ENCODE results near the gene ALDH3B1.

ALDH3B1 gene

DNA sequence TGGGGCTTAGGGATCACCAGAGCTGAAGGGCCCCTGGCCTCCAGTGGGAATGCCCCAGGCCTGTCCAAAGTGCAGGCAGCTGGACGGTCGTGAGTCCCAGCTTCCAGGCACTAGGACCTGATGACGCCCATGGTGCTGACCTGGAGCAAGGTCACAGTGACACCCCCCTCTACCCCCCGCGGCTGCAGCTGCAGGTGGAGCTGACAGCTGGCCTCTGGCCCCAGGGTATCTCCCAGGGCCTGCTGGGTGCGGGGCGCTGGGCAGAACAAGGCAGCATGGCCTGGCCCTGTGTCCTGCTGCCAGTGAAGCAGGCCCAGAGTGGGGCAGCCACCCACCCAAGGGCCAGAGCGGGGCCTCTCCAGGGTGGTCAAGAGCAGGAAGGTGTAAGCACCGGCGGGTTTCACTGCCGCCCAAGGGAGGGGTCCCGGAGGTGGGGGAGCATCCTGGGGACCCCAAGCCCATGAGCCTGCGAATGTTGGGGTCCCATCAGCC lies 28.1 kb downstream of the ALDH3B1 start:
- DNase-seq (ENCODE audit: low read depth, low spot score) = no peak
- peaks cover 11% of the 10 kb centered on the region; the same call in 1 of the 2 replicates for H3K36me3 ChIP-seq (ENCODE audit: insufficient read depth, low read length)
- no peak overlapping the region for H3K9ac ChIP-seq (ENCODE audit: insufficient read length)
- TF ChIP-seq EZH2 (IDR thresholded peaks at IDR 0.05) (no peak), POLR2AphosphoS5 (IDR thresholded peaks at IDR 0.05; ENCODE audit: borderline replicate concordance, low read depth, low read length) (no peak)
- no peaks in the 10 kb centered on the region for H3K9me3 ChIP-seq (ENCODE audit: low read depth, low read length)
- peak overlapping the region; percentile 36 for H3K27ac ChIP-seq
- H3K4me3 ChIP-seq = no peak overlapping the region

DNA sequence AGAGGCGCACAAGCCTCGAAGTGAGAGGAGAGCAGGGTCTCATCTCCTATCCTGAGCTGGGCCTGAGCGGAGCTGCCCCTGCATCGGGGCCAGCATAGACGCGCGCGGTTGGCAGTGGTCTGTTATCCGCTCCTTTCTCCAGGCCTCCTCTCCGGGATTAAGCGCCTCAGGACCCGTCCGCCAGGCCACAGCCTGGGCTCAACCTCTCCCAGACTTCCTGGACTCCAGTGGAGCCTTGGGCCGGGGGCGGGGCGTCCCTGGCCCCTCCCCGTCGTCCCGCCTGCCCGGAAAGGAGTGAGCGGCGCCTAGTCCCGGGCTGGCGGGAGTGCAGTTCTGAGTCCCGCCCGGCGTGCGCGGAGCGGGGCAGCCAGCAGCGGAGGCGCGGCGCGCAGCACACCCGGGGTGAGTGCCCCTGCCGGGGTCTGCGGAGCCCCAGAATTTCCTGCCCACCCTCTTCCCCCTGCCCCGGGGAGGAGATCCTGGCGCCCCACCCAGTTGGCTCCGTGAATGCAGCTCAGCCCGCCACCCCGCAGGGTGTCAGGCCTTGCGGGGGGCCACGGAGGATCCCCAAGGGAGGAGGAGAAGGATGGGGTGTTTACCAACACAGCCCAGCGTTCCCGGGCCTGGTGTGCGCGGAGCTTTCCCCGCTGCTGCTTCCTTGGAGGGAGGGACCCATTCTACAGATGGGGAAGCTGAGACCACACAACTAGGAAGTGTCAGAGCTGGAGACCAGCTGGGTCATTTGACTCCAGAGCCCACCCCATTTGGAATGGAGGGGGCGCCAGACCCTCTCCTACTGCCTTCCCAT lies 28.8 kb downstream of the ALDH3B1 start, which contains the start of gene TCIRG1:
TSS of gene TCIRG1 (plus strand) at position 308 of the 808 bp plus-strand sequence. CDS start 2,247 bp downstream, outside the sequence.
- H3K9me3 ChIP-seq (ENCODE audit: low read depth, low read length) = no peaks in the 10 kb centered on the region
- H3K27ac ChIP-seq = peak within 1 kb of the TSS; percentile 36

DNA sequence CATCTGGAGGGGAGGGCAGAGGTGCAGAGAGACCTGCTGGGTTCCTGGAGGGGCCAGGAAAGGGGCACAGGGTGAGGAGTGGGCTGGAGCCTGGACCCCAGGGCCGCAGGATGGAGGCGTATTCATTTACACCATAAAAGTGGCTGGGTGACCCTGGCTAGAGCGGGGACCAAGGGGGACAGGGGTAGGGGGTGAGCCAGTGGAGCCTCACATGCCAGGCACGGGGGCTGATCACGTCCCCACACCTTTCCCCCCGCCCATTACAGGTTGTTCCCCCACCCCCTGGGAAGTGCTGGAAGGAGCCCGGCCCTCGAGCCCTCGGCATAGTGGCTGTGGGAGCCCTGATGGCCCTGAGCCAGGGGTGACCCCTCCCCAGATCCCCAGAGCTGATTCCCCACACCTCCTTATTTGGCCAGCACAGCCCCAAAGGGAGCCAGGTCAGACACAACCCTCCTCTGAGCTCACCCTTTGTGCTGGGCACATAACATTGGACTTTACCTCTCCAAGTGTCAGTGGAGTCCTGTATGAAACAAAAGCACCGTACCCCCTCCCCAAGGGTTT lies 29.5 kb downstream of the ALDH3B1 start:
- no peaks in the 10 kb centered on the region for H3K9me3 ChIP-seq (ENCODE audit: low read depth, low read length)
- H3K36me3 ChIP-seq (ENCODE audit: insufficient read depth, low read length) = no peaks in the 10 kb centered on the region; the same call in 1 of the 2 replicates
- no peak overlapping the region for H3K9ac ChIP-seq (ENCODE audit: insufficient read length)
- no peak for DNase-seq (ENCODE audit: low read depth, low spot score)
- TF ChIP-seq EZH2 (IDR thresholded peaks at IDR 0.05) = no peak
- no peak for TF ChIP-seq FOXP2 (optimal IDR thresholded peaks at IDR 0.05; ENCODE audit: control extremely low read depth, extremely low read length, insufficient read depth)
- TF ChIP-seq POLR2AphosphoS5 (IDR thresholded peaks at IDR 0.05; ENCODE audit: borderline replicate concordance, low read depth, low read length) = no peak
- peak overlapping the region; percentile 62; the same call in 1 of the 2 replicates for H3K4me3 ChIP-seq
- H3K27ac ChIP-seq = no peak overlapping the region

More for the DNA sequence above, 28.8 kb downstream of the ALDH3B1 start, which contains the start of gene TCIRG1:
- peak within 1 kb of the TSS; percentile 45 for H3K9ac ChIP-seq (ENCODE audit: insufficient read length)
- H3K4me3 ChIP-seq = peak within 1 kb of the TSS; percentile 62
- TF ChIP-seq EZH2 (IDR thresholded peaks at IDR 0.05) (no peak), POLR2AphosphoS5 (IDR thresholded peaks at IDR 0.05; ENCODE audit: borderline replicate concordance, low read depth, low read length) (peak; percentile 27; the same call in 1 of the 2 replicates), FOXP2 (optimal IDR thresholded peaks at IDR 0.05; ENCODE audit: control extremely low read depth, extremely low read length, insufficient read depth) (peak; percentile 14)
- no peak for DNase-seq (ENCODE audit: low read depth, low spot score)
- H3K36me3 ChIP-seq (ENCODE audit: insufficient read depth, low read length) = peaks cover 5% of the 10 kb centered on the region; the same call in 1 of the 2 replicates

DNA sequence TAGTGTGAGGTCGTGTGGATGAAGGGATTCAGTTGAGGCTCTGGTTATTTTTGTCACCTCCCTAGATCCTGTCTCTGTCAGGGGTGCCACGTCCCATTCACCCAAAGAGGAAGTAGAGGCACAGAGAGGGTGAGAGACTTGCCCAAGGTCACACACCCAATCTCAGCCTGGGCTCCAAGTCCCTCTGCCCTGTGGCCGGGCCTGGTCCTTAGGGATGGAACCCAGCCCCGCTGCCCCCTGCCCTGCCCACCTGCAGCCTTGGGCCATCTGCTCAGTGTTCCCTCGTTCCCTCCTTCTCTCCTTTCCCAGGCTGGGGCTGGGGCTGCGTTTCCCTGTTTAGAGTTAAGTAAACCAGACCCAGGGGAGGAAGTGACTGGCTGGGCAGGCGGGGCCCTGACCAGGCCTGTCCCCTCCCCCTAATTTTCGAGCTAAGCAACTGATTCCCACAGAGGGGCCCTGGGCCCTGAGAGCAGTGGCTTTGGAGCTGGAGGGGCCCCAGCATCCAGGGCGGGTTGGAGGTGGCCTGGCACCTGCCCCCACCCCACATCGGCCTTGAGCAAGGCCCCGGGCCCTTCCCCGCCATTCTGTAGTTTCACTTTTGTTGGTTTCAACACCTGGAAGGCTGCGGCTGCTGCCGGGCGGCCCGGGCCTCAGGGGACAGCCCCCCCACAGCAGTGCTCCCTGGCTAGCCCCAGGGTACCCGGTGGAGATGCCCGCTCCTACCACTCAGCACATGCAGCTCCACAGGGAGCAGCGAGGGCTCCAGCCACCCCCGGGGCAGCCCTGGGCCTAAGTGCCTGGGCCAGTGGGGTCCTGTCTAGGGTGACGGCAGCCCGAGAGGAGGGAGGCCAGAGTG lies 30.2 kb downstream of the ALDH3B1 start:
- Histone ChIP-seq H3K9ac (ENCODE audit: insufficient read length) (no peak overlapping the region), H3K9me3 (ENCODE audit: low read depth, low read length) (no peaks in the 10 kb centered on the region), H3K4me3 (peak overlapping the region; percentile 22; the same call in 1 of the 2 replicates), H3K36me3 (ENCODE audit: insufficient read depth, low read length) (no peaks in the 10 kb centered on the region), H3K27ac (no peak overlapping the region)
- DNase-seq (ENCODE audit: low read depth, low spot score) = no peak
- TF ChIP-seq POLR2AphosphoS5 (IDR thresholded peaks at IDR 0.05; ENCODE audit: borderline replicate concordance, low read depth, low read length) (no peak), EZH2 (IDR thresholded peaks at IDR 0.05) (no peak), FOXP2 (optimal IDR thresholded peaks at IDR 0.05; ENCODE audit: control extremely low read depth, extremely low read length, insufficient read depth) (no peak)

DNA sequence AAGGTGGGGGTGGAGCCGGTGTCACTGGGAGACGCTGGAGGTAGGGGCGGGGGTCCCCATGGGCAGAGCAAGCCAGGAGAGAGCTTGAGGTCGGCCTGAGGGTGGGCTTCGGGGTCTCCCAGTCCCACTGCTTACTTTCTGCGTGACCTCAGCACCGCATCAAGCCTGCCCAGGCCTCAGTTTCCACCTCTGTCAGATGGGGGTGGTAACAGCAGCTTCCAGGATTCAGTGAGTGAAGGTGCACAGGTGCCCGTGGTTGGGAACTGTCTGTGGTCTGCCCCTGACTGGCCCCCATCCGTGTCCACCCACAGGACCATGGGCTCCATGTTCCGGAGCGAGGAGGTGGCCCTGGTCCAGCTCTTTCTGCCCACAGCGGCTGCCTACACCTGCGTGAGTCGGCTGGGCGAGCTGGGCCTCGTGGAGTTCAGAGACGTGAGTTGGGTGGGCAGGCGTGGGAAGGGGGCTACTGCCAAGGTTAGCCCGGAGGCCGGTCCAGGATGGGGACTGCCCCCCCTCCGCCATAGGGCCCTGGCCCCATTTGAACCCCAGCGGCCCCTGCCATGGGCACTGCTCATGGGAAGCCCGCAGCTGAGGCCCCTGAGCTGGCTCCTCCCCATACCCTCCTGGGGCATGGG lies 30.9 kb downstream of the ALDH3B1 start:
- no peaks in the 10 kb centered on the region for H3K9me3 ChIP-seq (ENCODE audit: low read depth, low read length)
- TF ChIP-seq POLR2AphosphoS5 (IDR thresholded peaks at IDR 0.05; ENCODE audit: borderline replicate concordance, low read depth, low read length) (no peak), FOXP2 (optimal IDR thresholded peaks at IDR 0.05; ENCODE audit: control extremely low read depth, extremely low read length, insufficient read depth) (no peak), EZH2 (IDR thresholded peaks at IDR 0.05) (no peak)
- no peaks in the 10 kb centered on the region for H3K36me3 ChIP-seq (ENCODE audit: insufficient read depth, low read length)
- no peak overlapping the region for H3K27ac ChIP-seq
- no peak for DNase-seq (ENCODE audit: low read depth, low spot score)
- H3K9ac ChIP-seq (ENCODE audit: insufficient read length) = no peak overlapping the region
- H3K4me3 ChIP-seq = no peak overlapping the region

DNA sequence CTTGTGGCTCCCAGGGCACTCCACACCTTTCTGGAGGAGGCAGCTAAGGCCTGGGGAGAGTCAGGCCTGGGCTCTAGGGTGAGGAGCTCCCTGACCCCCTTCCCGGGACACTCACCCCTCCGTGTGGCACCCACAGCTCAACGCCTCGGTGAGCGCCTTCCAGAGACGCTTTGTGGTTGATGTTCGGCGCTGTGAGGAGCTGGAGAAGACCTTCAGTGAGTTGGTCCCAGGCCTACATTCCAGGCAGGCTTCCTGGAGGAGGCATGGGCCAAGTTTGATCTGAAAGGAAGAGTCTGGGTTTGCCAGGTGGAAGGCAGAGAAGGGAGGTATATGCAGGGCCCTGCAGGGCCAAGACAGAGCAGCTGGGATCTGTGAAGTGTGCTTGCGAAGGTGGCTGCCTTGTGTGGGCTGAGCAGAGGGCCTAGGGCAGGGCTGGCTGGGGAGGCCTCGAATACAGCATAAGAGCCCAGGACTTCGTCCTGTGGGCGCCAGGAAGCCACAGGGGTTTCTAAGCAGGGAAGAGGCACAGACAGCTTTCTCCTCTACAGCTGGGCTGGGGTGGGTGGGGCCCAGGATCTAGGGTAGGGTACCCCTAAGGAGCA lies 31.6 kb downstream of the ALDH3B1 start:
- TF ChIP-seq POLR2AphosphoS5 (IDR thresholded peaks at IDR 0.05; ENCODE audit: borderline replicate concordance, low read depth, low read length) (no peak), EZH2 (IDR thresholded peaks at IDR 0.05) (no peak), FOXP2 (optimal IDR thresholded peaks at IDR 0.05; ENCODE audit: control extremely low read depth, extremely low read length, insufficient read depth) (no peak)
- Histone ChIP-seq H3K4me3 (no peak overlapping the region), H3K27ac (no peak overlapping the region), H3K36me3 (ENCODE audit: insufficient read depth, low read length) (no peaks in the 10 kb centered on the region), H3K9ac (ENCODE audit: insufficient read length) (no peak overlapping the region), H3K9me3 (ENCODE audit: low read depth, low read length) (no peaks in the 10 kb centered on the region)
- no peak for DNase-seq (ENCODE audit: low read depth, low spot score)

DNA sequence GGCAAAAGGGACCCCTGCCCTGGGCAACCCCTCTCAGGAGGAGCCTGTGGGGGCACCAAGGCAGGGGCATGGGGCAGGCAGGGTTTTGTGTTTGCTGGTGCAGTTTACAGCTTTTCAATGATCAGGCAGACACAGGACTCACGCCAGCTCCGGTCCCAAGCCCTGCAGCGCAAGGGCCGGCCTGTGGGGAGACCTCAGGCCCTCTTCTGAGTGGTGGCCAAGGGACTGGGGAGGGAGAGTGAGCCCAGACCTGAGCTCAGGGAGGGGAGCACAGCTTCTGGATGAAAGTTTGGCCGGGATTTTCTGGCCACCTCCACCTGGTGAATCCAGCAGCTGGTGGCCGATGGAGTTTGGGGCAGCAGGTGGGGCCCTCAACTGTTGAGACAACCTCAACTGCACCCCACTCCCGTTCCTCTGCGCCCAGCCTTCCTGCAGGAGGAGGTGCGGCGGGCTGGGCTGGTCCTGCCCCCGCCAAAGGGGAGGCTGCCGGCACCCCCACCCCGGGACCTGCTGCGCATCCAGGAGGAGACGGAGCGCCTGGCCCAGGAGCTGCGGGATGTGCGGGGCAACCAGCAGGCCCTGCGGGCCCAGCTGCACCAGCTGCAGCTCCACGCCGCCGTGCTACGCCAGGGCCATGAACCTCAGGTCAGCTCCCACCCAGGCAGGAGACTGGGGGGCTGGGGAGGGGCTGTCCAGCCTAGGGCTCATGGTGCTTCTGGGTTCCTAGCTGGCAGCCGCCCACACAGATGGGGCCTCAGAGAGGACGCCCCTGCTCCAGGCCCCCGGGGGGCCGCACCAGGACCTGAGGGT lies 32.3 kb downstream of the ALDH3B1 start:
- TF ChIP-seq EZH2 (IDR thresholded peaks at IDR 0.05) (no peak), FOXP2 (optimal IDR thresholded peaks at IDR 0.05; ENCODE audit: control extremely low read depth, extremely low read length, insufficient read depth) (no peak), POLR2AphosphoS5 (IDR thresholded peaks at IDR 0.05; ENCODE audit: borderline replicate concordance, low read depth, low read length) (no peak)
- Histone ChIP-seq H3K4me3 (no peak overlapping the region), H3K36me3 (ENCODE audit: insufficient read depth, low read length) (no peaks in the 10 kb centered on the region), H3K27ac (no peak overlapping the region), H3K9ac (ENCODE audit: insufficient read length) (no peak overlapping the region), H3K9me3 (ENCODE audit: low read depth, low read length) (no peaks in the 10 kb centered on the region)
- DNase-seq (ENCODE audit: low read depth, low spot score) = no peak

All from SK-N-MC (cell line).